ENCODE data around the gene KLF13. TPM values are rescaled to one million over a fixed set of nuclear protein-coding genes. Genes with fewer than 3 reads are reported as not detected.

The KLF13 gene
- total RNA-seq, 1 donor from 2014 or later = 30.9 TPM

- DNase-seq (ENCODE audit: extremely low spot score in 2 of 2) = peak; percentile 80 to 82
- no peak overlapping the region for H3K4me3 ChIP-seq
- peaks cover 7% of the 10 kb centered on the region for H3K9me3 ChIP-seq
- peaks cover 5% of the 10 kb centered on the region for H3K4me1 ChIP-seq
- no peak for TF ChIP-seq POLR2AphosphoS5 (IDR thresholded peaks at IDR 0.05; ENCODE audit: insufficient read depth in 1 of 2, low read depth in 1 of 2)
- H3K27me3 ChIP-seq = no peaks in the 10 kb centered on the region
- intact Hi-C loops (cut with DNase I) = no loop called here
- no peaks in the 10 kb centered on the region for H3K36me3 ChIP-seq
- H3K27ac ChIP-seq = no peak overlapping the region
Observed at GRCh38 chr15:31309893-31310606, 16.6 kb upstream of the KLF13 start.

GRCh38 chr15:31311735-31312619 lies 14.7 kb upstream of the KLF13 start:
- no peaks in the 10 kb centered on the region for H3K27me3 ChIP-seq
- H3K36me3 ChIP-seq = no peaks in the 10 kb centered on the region
- no peak overlapping the region for H3K27ac ChIP-seq
- DNase-seq (ENCODE audit: extremely low spot score in 2 of 2) = peak; percentile 77 to 87
- TF ChIP-seq POLR2AphosphoS5 (IDR thresholded peaks at IDR 0.05; ENCODE audit: insufficient read depth in 1 of 2, low read depth in 1 of 2) (no peak), CTCF (IDR thresholded peaks at IDR 0.05) (no peak), POLR2A (IDR thresholded peaks at IDR 0.05) (no peak)
- no peak overlapping the region for H3K4me3 ChIP-seq
- intact Hi-C loops (cut with DNase I) = no loop called here
- no peaks in the 10 kb centered on the region for H3K4me1 ChIP-seq
- peaks cover 7% of the 10 kb centered on the region for H3K9me3 ChIP-seq

GRCh38 chr15:31313223-31313622 lies 13.4 kb upstream of the KLF13 start:
- Histone ChIP-seq H3K4me3 (no peak overlapping the region), H3K36me3 (no peaks in the 10 kb centered on the region), H3K27me3 (no peaks in the 10 kb centered on the region), H3K4me1 (no peaks in the 10 kb centered on the region), H3K27ac (no peak overlapping the region), H3K9me3 (peaks cover 7% of the 10 kb centered on the region)
- TF ChIP-seq POLR2A (IDR thresholded peaks at IDR 0.05) (no peak), POLR2AphosphoS5 (IDR thresholded peaks at IDR 0.05; ENCODE audit: insufficient read depth in 1 of 2, low read depth in 1 of 2) (no peak), CTCF (IDR thresholded peaks at IDR 0.05) (no peak)
- intact Hi-C loops (cut with DNase I) = no loop called here
- DNase-seq (ENCODE audit: extremely low spot score in 2 of 2) = no peak

GRCh38 chr15:31314380-31314779 lies 12.3 kb upstream of the KLF13 start:
- Histone ChIP-seq H3K36me3 (no peaks in the 10 kb centered on the region), H3K9me3 (peaks cover 7% of the 10 kb centered on the region), H3K27me3 (no peaks in the 10 kb centered on the region), H3K4me1 (no peaks in the 10 kb centered on the region), H3K27ac (no peak overlapping the region), H3K4me3 (no peak overlapping the region)
- no peak for TF ChIP-seq CTCF (IDR thresholded peaks at IDR 0.05)
- TF ChIP-seq POLR2A (IDR thresholded peaks at IDR 0.05) = no peak
- TF ChIP-seq POLR2AphosphoS5 (IDR thresholded peaks at IDR 0.05; ENCODE audit: insufficient read depth in 1 of 2, low read depth in 1 of 2) = no peak
- intact Hi-C loops (cut with DNase I) = no loop called here
- no peak for DNase-seq (ENCODE audit: extremely low spot score in 2 of 2)

- peaks cover 7% of the 10 kb centered on the region for H3K9me3 ChIP-seq
- intact Hi-C loops (cut with DNase I) = no loop called here
Observed at GRCh38 chr15:31316135-31316795, 10.4 kb upstream of the KLF13 start.

More at GRCh38 chr15:31316135-31316795, 10.4 kb upstream of the KLF13 start:
- H3K4me1 ChIP-seq = no peaks in the 10 kb centered on the region
- no peaks in the 10 kb centered on the region for H3K27me3 ChIP-seq
- H3K4me3 ChIP-seq = no peak overlapping the region
- TF ChIP-seq POLR2A (IDR thresholded peaks at IDR 0.05) (no peak), POLR2AphosphoS5 (IDR thresholded peaks at IDR 0.05; ENCODE audit: insufficient read depth in 1 of 2, low read depth in 1 of 2) (no peak), CTCF (IDR thresholded peaks at IDR 0.05) (no peak)
- DNase-seq (ENCODE audit: extremely low spot score in 2 of 2) = no peak
- no peak overlapping the region for H3K27ac ChIP-seq
- no peaks in the 10 kb centered on the region for H3K36me3 ChIP-seq

Data from vagina (tissue), 2 donors.